Measurements from ENCODE around the gene TENM3. TPM values are rescaled to one million over a fixed set of nuclear protein-coding genes. Genes with fewer than 3 reads are reported as not detected.
"Not testable (repeated sequence)": the region's sequence is repeated elsewhere in the genome, so short reads cannot be mapped to it uniquely, and the experiment has no call there.

The TENM3 gene
- total RNA-seq, 1 experiment from 2014 or later, result not detected

GRCh38 chr4:182240161-182241130 is 2.8 kb upstream of the TENM3 start:
- Histone ChIP-seq H3K27ac (ENCODE audit: low read length) (no peak overlapping the region), H3K36me3 (ENCODE audit: insufficient read depth, low read length) (no peaks in the 10 kb centered on the region), H3K9me2 (replicated peaks; ENCODE audit: insufficient read depth, low read length) (no peaks in the 10 kb centered on the region), H3K79me2 (ENCODE audit: low read length) (no peaks in the 10 kb centered on the region), H3K4me3 (ENCODE audit: low read length) (no peak overlapping the region), H3K9me3 (ENCODE audit: low read length) (no peaks in the 10 kb centered on the region), H3K9ac (ENCODE audit: low read length) (no peak overlapping the region), H3K4me1 (ENCODE audit: low read length) (no peaks in the 10 kb centered on the region), H4K20me1 (ENCODE audit: insufficient read depth, low read depth, low read length) (no peaks in the 10 kb centered on the region), H2AFZ (ENCODE audit: low read length) (no peak overlapping the region), H3K27me3 (ENCODE audit: low read length) (no peaks in the 10 kb centered on the region), H3K4me2 (ENCODE audit: low read depth, low read length, poor library complexity, severe bottlenecking) (no peak overlapping the region)
- DNase-seq, result no peak

GRCh38 chr4:182242260-182242659 is 942 bp upstream of the TENM3 start:
- H4K20me1 ChIP-seq (ENCODE audit: insufficient read depth, low read depth, low read length); H3K36me3 ChIP-seq (ENCODE audit: insufficient read depth, low read length); H3K4me1 ChIP-seq (ENCODE audit: low read length); H3K79me2 ChIP-seq (ENCODE audit: low read length); H2AFZ ChIP-seq (ENCODE audit: low read length); H3K4me2 ChIP-seq (ENCODE audit: low read depth, low read length, poor library complexity, severe bottlenecking); H3K27ac ChIP-seq (ENCODE audit: low read length); H3K9ac ChIP-seq (ENCODE audit: low read length); DNase-seq; H3K4me3 ChIP-seq (ENCODE audit: low read length); H3K9me3 ChIP-seq (ENCODE audit: low read length); H3K27me3 ChIP-seq (ENCODE audit: low read length); H3K9me2 ChIP-seq (replicated peaks; ENCODE audit: insufficient read depth, low read length): not testable (repeated sequence)

- Histone ChIP-seq H3K9me2 (replicated peaks; ENCODE audit: insufficient read depth, low read length) (no peaks in the 10 kb centered on the region), H4K20me1 (ENCODE audit: insufficient read depth, low read depth, low read length) (no peaks in the 10 kb centered on the region), H3K4me2 (ENCODE audit: low read depth, low read length, poor library complexity, severe bottlenecking) (no peak overlapping the region), H3K36me3 (ENCODE audit: insufficient read depth, low read length) (no peaks in the 10 kb centered on the region), H3K27ac (ENCODE audit: low read length) (no peak overlapping the region), H3K4me1 (ENCODE audit: low read length) (no peaks in the 10 kb centered on the region), H2AFZ (ENCODE audit: low read length) (no peak overlapping the region), H3K79me2 (ENCODE audit: low read length) (no peaks in the 10 kb centered on the region), H3K9ac (ENCODE audit: low read length) (no peak overlapping the region), H3K9me3 (ENCODE audit: low read length) (no peaks in the 10 kb centered on the region), H3K27me3 (ENCODE audit: low read length) (no peaks in the 10 kb centered on the region), H3K4me3 (ENCODE audit: low read length) (no peak overlapping the region)
- no peak for DNase-seq
Measured at GRCh38 chr4:182242787-182243186, 415 bp upstream of the TENM3 start.

GRCh38 chr4:182245041-182245440 is 1.8 kb downstream of the TENM3 start:
- no peak for DNase-seq

GRCh38 chr4:182245541-182246215 is 2.5 kb downstream of the TENM3 start:
- Histone ChIP-seq H3K9ac (ENCODE audit: low read length) (no peak overlapping the region), H4K20me1 (ENCODE audit: insufficient read depth, low read depth, low read length) (no peaks in the 10 kb centered on the region), H3K4me1 (ENCODE audit: low read length) (no peaks in the 10 kb centered on the region), H2AFZ (ENCODE audit: low read length) (no peak overlapping the region), H3K27ac (ENCODE audit: low read length) (no peak overlapping the region), H3K4me2 (ENCODE audit: low read depth, low read length, poor library complexity, severe bottlenecking) (no peak overlapping the region), H3K27me3 (ENCODE audit: low read length) (no peaks in the 10 kb centered on the region), H3K9me3 (ENCODE audit: low read length) (no peaks in the 10 kb centered on the region), H3K4me3 (ENCODE audit: low read length) (no peak overlapping the region), H3K79me2 (ENCODE audit: low read length) (no peaks in the 10 kb centered on the region), H3K9me2 (replicated peaks; ENCODE audit: insufficient read depth, low read length) (no peaks in the 10 kb centered on the region), H3K36me3 (ENCODE audit: insufficient read depth, low read length) (no peaks in the 10 kb centered on the region)
- DNase-seq, result no peak

More at GRCh38 chr4:182245041-182245440, 1.8 kb downstream of the TENM3 start:
- no peaks in the 10 kb centered on the region for H3K27me3 ChIP-seq (ENCODE audit: low read length)
- H3K9ac ChIP-seq (ENCODE audit: low read length), result no peak overlapping the region
- no peaks in the 10 kb centered on the region for H3K9me3 ChIP-seq (ENCODE audit: low read length)
- H3K36me3 ChIP-seq (ENCODE audit: insufficient read depth, low read length), result no peaks in the 10 kb centered on the region
- H3K9me2 ChIP-seq (replicated peaks; ENCODE audit: insufficient read depth, low read length), result no peaks in the 10 kb centered on the region
- H3K4me2 ChIP-seq (ENCODE audit: low read depth, low read length, poor library complexity, severe bottlenecking), result no peak overlapping the region
- H3K4me1 ChIP-seq (ENCODE audit: low read length), result no peaks in the 10 kb centered on the region
- H3K27ac ChIP-seq (ENCODE audit: low read length), result no peak overlapping the region
- no peaks in the 10 kb centered on the region for H4K20me1 ChIP-seq (ENCODE audit: insufficient read depth, low read depth, low read length)
- no peak overlapping the region for H2AFZ ChIP-seq (ENCODE audit: low read length)
- no peaks in the 10 kb centered on the region for H3K79me2 ChIP-seq (ENCODE audit: low read length)
- no peak overlapping the region for H3K4me3 ChIP-seq (ENCODE audit: low read length)

GRCh38 chr4:182246401-182247205 is 3.4 kb downstream of the TENM3 start:
- no peak overlapping the region for H2AFZ ChIP-seq (ENCODE audit: low read length)
- H3K79me2 ChIP-seq (ENCODE audit: low read length), result no peaks in the 10 kb centered on the region
- H3K36me3 ChIP-seq (ENCODE audit: insufficient read depth, low read length), result no peaks in the 10 kb centered on the region
- no peaks in the 10 kb centered on the region for H3K4me1 ChIP-seq (ENCODE audit: low read length)
- no peaks in the 10 kb centered on the region for H4K20me1 ChIP-seq (ENCODE audit: insufficient read depth, low read depth, low read length)
- H3K4me2 ChIP-seq (ENCODE audit: low read depth, low read length, poor library complexity, severe bottlenecking), result no peak overlapping the region
- H3K27ac ChIP-seq (ENCODE audit: low read length), result no peak overlapping the region
- H3K27me3 ChIP-seq (ENCODE audit: low read length), result no peaks in the 10 kb centered on the region
- H3K9me2 ChIP-seq (replicated peaks; ENCODE audit: insufficient read depth, low read length), result no peaks in the 10 kb centered on the region
- H3K4me3 ChIP-seq (ENCODE audit: low read length), result no peak overlapping the region
- no peak overlapping the region for H3K9ac ChIP-seq (ENCODE audit: low read length)
- H3K9me3 ChIP-seq (ENCODE audit: low read length), result no peaks in the 10 kb centered on the region
- no peak for DNase-seq

GRCh38 chr4:182248295-182248694 is 5.1 kb downstream of the TENM3 start:
- Histone ChIP-seq H2AFZ (ENCODE audit: low read length) (no peak overlapping the region), H3K4me1 (ENCODE audit: low read length) (no peaks in the 10 kb centered on the region), H3K9ac (ENCODE audit: low read length) (no peak overlapping the region), H3K27me3 (ENCODE audit: low read length) (no peaks in the 10 kb centered on the region), H3K4me2 (ENCODE audit: low read depth, low read length, poor library complexity, severe bottlenecking) (no peak overlapping the region), H3K36me3 (ENCODE audit: insufficient read depth, low read length) (no peaks in the 10 kb centered on the region), H3K9me3 (ENCODE audit: low read length) (no peaks in the 10 kb centered on the region), H3K4me3 (ENCODE audit: low read length) (no peak overlapping the region), H4K20me1 (ENCODE audit: insufficient read depth, low read depth, low read length) (no peaks in the 10 kb centered on the region), H3K79me2 (ENCODE audit: low read length) (no peaks in the 10 kb centered on the region), H3K9me2 (replicated peaks; ENCODE audit: insufficient read depth, low read length) (no peaks in the 10 kb centered on the region), H3K27ac (ENCODE audit: low read length) (no peak overlapping the region)
- DNase-seq, result no peak

GRCh38 chr4:182250446-182250845 is 7.2 kb downstream of the TENM3 start:
- Histone ChIP-seq H2AFZ (ENCODE audit: low read length) (no peak overlapping the region), H3K9ac (ENCODE audit: low read length) (no peak overlapping the region), H3K27me3 (ENCODE audit: low read length) (no peaks in the 10 kb centered on the region), H3K9me3 (ENCODE audit: low read length) (no peaks in the 10 kb centered on the region), H3K79me2 (ENCODE audit: low read length) (no peaks in the 10 kb centered on the region), H3K4me2 (ENCODE audit: low read depth, low read length, poor library complexity, severe bottlenecking) (no peak overlapping the region), H3K4me3 (ENCODE audit: low read length) (no peak overlapping the region), H3K9me2 (replicated peaks; ENCODE audit: insufficient read depth, low read length) (no peaks in the 10 kb centered on the region), H3K27ac (ENCODE audit: low read length) (no peak overlapping the region), H3K36me3 (ENCODE audit: insufficient read depth, low read length) (no peaks in the 10 kb centered on the region), H3K4me1 (ENCODE audit: low read length) (no peaks in the 10 kb centered on the region), H4K20me1 (ENCODE audit: insufficient read depth, low read depth, low read length) (no peaks in the 10 kb centered on the region)
- no peak for DNase-seq
